SK-N-SH treated with all-trans-retinoic acid at 6 μM for 48 hours (cell line): ENCODE results near the gene THOP1.

Experiments used
- ATAC-seq: fragments of 200-7000 bp; cut with Tn5 transposase; 3 replicates; pipeline ENCODE4 v1.9.1; 2020; ENCODE audit warnings: mild to moderate bottlenecking, moderate library complexity
- ARNTL ChIP-seq: fragments of 450-650 bp; formaldehyde crosslinking; IDR thresholded peaks from 2 replicates; pipeline ENCODE4 v1.5.0; 2020; ENCODE audit warnings: low read depth, mild to moderate bottlenecking, moderate library complexity, borderline replicate concordance
- CSDC2 ChIP-seq: fragments of 250-450 bp; sonication (Bioruptor Pico); IDR thresholded peaks from 2 replicates; pipeline ENCODE4 v1.5.0; 2020; ENCODE audit warnings: mild to moderate bottlenecking, moderate library complexity
- CSRNP3 ChIP-seq: fragments of 250-450 bp; sonication (Bioruptor Pico); IDR thresholded peaks from 2 replicates; pipeline ENCODE4 v1.5.1; 2021; ENCODE audit warnings: mild to moderate bottlenecking, moderate library complexity
- ESRRG ChIP-seq: fragments of 250-450 bp; sonication (Bioruptor Pico); IDR thresholded peaks from 2 replicates; pipeline ENCODE4 v1.6.1; 2021; ENCODE audit warnings: mild to moderate bottlenecking
- GLIS3 ChIP-seq: fragments of 250-450 bp; sonication (Bioruptor Pico); IDR thresholded peaks from 2 replicates; pipeline ENCODE4 v1.5.0; 2020; ENCODE audit warnings: mild to moderate bottlenecking, moderate library complexity
- OSR1 ChIP-seq: fragments of 250-450 bp; sonication (Bioruptor Pico); IDR thresholded peaks from 2 replicates; pipeline ENCODE4 v1.8.0; 2022; ENCODE audit warnings: moderate library complexity, mild to moderate bottlenecking, inconsistent platforms
- PATZ1 ChIP-seq: fragments of 250-450 bp; sonication (Bioruptor Pico); IDR thresholded peaks from 2 replicates; pipeline ENCODE4 v1.8.0; 2020; ENCODE audit warnings: mild to moderate bottlenecking, moderate library complexity, borderline replicate concordance
- PPARA ChIP-seq: fragments of 250-450 bp; sonication (Bioruptor Pico); IDR thresholded peaks from 2 replicates; pipeline ENCODE4 v1.5.0; 2020; ENCODE audit warnings: mild to moderate bottlenecking, borderline replicate concordance
- SNAI2 ChIP-seq: fragments of 250-450 bp; sonication (Bioruptor Pico); IDR thresholded peaks from 2 replicates; pipeline ENCODE4 v1.5.0; 2020; ENCODE audit warnings: mild to moderate bottlenecking, moderate library complexity
- TCF4 ChIP-seq: fragments of 250-450 bp; sonication (Bioruptor Pico); IDR thresholded peaks from 2 replicates; pipeline ENCODE4 v1.8.0; 2021; ENCODE audit warnings: mild to moderate bottlenecking, moderate library complexity, borderline replicate concordance
- TOX ChIP-seq: fragments of 250-450 bp; sonication (Bioruptor Pico); IDR thresholded peaks from 2 replicates; pipeline ENCODE4 v1.8.0; 2021; ENCODE audit warnings: mild to moderate bottlenecking, moderate library complexity, borderline replicate concordance
- TSHZ2 ChIP-seq: fragments of 250-450 bp; sonication (Bioruptor Pico); IDR thresholded peaks from 2 replicates; pipeline ENCODE4 v1.5.0; 2020; ENCODE audit warnings: mild to moderate bottlenecking, moderate library complexity
- ZC3H10 ChIP-seq: fragments of 250-450 bp; sonication (Bioruptor Pico); IDR thresholded peaks from 2 replicates; pipeline ENCODE4 v1.5.1; 2021; ENCODE audit warnings: mild to moderate bottlenecking, moderate library complexity
- ZFP3 ChIP-seq: fragments of 250-450 bp; sonication (Bioruptor Pico); IDR thresholded peaks from 2 replicates; pipeline ENCODE4 v1.5.0; 2020; ENCODE audit warnings: mild to moderate bottlenecking, moderate library complexity
- ZFP30 ChIP-seq: fragments of 450-650 bp; formaldehyde crosslinking; IDR thresholded peaks from 2 replicates; pipeline ENCODE4 v1.5.0; 2022; ENCODE audit warnings: mild to moderate bottlenecking, moderate library complexity
- ZNF565 ChIP-seq: fragments of 450-650 bp; formaldehyde crosslinking; conservative IDR thresholded peaks from 2 replicates; pipeline ENCODE4 v1.5.0; 2020; ENCODE audit warnings: low read depth, mild to moderate bottlenecking, moderate library complexity
- ZNF70 ChIP-seq: fragments of 450-650 bp; formaldehyde crosslinking; IDR thresholded peaks from 2 replicates; pipeline ENCODE4 v1.5.0; 2020; ENCODE audit warnings: mild to moderate bottlenecking, moderate library complexity
- ZNF8 ChIP-seq: fragments of 450-650 bp; formaldehyde crosslinking; IDR thresholded peaks from 2 replicates; pipeline ENCODE4 v1.5.0; 2020; ENCODE audit warnings: mild to moderate bottlenecking, moderate library complexity
- TF ChIP-seq, protein P1 (sequence below): fragments of 250-450 bp; sonication (Bioruptor Pico); IDR thresholded peaks from 2 replicates; pipeline ENCODE4 v1.5.1; 2020; ENCODE audit warnings: low read depth, mild to moderate bottlenecking, moderate library complexity
- TF ChIP-seq, protein P2 (sequence below): fragments of 250-450 bp; sonication (Bioruptor Pico); IDR thresholded peaks from 2 replicates; pipeline ENCODE4 v1.8.0; 2021; ENCODE audit warnings: low read depth, mild to moderate bottlenecking, moderate library complexity, borderline replicate concordance

THOP1 gene

DNA sequence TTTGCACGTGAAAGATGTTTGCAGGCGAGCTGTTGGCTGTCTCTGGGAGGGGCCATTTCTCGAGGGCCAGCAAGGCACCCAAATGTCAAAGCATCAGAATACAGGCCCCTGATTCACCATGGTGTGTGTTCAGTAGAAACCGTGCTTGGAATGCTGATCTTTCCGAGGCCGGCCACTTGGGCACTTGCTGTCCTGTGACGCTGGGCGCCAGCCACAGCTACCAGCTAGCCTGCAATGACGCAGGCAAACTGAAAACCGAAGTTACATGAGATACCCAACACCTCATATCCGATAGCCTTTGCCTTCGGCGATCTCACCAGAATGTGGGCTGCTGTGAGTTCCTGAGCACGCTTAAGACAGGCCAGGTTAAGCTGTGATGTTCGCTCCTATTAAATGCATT lies 12.0 kb downstream of the THOP1 start:
- ATAC-seq: no peak
- TF ChIP-seq TOX: no peak
- TF ChIP-seq TSHZ2 (CRISPR knock-in tag): no peak
- no peak for TF ChIP-seq SNAI2 (CRISPR knock-in tag)
- TF ChIP-seq CSRNP3 (CRISPR knock-in tag): no peak
- TF ChIP-seq PATZ1 (CRISPR knock-in tag): no peak
- TF ChIP-seq ZNF8: no peak
- TF ChIP-seq OSR1 (CRISPR knock-in tag): no peak
- TF ChIP-seq, protein P1, sequence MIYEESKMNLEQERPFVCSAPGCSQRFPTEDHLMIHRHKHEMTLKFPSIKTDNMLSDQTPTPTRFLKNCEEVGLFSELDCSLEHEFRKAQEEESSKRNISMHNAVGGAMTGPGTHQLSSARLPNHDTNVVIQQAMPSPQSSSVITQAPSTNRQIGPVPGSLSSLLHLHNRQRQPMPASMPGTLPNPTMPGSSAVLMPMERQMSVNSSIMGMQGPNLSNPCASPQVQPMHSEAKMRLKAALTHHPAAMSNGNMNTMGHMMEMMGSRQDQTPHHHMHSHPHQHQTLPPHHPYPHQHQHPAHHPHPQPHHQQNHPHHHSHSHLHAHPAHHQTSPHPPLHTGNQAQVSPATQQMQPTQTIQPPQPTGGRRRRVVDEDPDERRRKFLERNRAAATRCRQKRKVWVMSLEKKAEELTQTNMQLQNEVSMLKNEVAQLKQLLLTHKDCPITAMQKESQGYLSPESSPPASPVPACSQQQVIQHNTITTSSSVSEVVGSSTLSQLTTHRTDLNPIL (CRISPR knock-in tag): no peak

- TF ChIP-seq TCF4 (CRISPR knock-in tag): no peak
- no peak for TF ChIP-seq ESRRG (CRISPR knock-in tag)
- TF ChIP-seq ZFP3: no peak
- TF ChIP-seq OSR1 (CRISPR knock-in tag): no peak
- TF ChIP-seq SNAI2 (CRISPR knock-in tag): no peak
- TF ChIP-seq ZNF70 (CRISPR knock-in tag): no peak
- TF ChIP-seq ARNTL: no peak
- TF ChIP-seq GLIS3 (CRISPR knock-in tag): no peak
- TF ChIP-seq PATZ1 (CRISPR knock-in tag): no peak
- no peak for TF ChIP-seq ZNF8
- no peak for TF ChIP-seq CSDC2 (CRISPR knock-in tag)
- TF ChIP-seq ZFP30: no peak
- no peak for TF ChIP-seq CSRNP3 (CRISPR knock-in tag)
- ATAC-seq: no peak
These were observed 12.9 kb downstream of the THOP1 start for GRCh38 chr19:2798158-2798685.

DNA sequence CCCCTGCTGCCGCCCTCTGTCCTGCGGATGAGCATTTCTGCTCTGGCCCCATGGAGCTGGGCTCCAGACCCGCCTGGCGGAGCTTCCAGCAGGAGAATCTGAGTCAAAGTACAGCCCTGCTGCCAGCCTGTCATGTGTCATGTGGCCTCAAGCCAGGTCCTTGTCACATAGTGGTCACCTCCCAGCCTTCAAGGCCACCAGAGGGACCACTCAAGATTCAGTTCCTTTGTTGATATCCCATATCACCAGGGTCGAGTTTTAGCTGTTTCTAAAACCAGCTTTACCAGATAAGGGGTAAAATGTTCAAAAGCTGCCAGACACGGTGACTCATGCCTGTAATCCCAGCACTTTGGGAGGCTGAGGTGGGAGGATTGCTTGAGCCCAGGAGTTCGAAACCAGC lies 13.4 kb downstream of the THOP1 start:
- ATAC-seq: no peak; the same call in 2 of the 3 replicates
- TF ChIP-seq ZNF8 (no peak), SNAI2 (CRISPR knock-in tag) (no peak), ARNTL (no peak), ZNF565 (CRISPR knock-in tag) (no peak), TCF4 (CRISPR knock-in tag) (no peak), TOX (no peak), ZC3H10 (CRISPR knock-in tag) (no peak), ZNF70 (CRISPR knock-in tag) (no peak), ESRRG (CRISPR knock-in tag) (no peak), PPARA (CRISPR knock-in tag) (no peak), CSDC2 (CRISPR knock-in tag) (no peak), CSRNP3 (CRISPR knock-in tag) (no peak)
- TF ChIP-seq, protein P2, sequence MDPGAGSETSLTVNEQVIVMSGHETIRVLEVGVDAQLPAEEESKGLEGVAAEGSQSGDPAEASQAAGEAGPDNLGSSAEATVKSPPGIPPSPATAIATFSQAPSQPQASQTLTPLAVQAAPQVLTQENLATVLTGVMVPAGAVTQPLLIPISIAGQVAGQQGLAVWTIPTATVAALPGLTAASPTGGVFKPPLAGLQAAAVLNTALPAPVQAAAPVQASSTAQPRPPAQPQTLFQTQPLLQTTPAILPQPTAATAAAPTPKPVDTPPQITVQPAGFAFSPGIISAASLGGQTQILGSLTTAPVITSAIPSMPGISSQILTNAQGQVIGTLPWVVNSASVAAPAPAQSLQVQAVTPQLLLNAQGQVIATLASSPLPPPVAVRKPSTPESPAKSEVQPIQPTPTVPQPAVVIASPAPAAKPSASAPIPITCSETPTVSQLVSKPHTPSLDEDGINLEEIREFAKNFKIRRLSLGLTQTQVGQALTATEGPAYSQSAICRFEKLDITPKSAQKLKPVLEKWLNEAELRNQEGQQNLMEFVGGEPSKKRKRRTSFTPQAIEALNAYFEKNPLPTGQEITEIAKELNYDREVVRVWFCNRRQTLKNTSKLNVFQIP: no peak
